GM23338 (cell line): Measurements from ENCODE around the gene ZDHHC8. TPM values are rescaled to one million over a fixed set of nuclear protein-coding genes. Genes with fewer than 3 reads are reported as not detected.

Experiments used
- ATAC-seq: fragments of 200-7000 bp; cut with Tn5 transposase; 3 replicates; pipeline ENCODE4 v1.9.1; 2020
- DNase-seq: peaks from one replicate; pipeline ENCODE4 v3.0.0-alpha.2; 2015; ENCODE audit warnings: low spot score
- H2AFZ ChIP-seq: fragments of 200-600 bp; sonication (generic); 2 replicates; pipeline ENCODE4 v1.8.0; 2016; ENCODE audit warnings: antibody characterized with exemption, mild to moderate bottlenecking, moderate library complexity
- H3F3A ChIP-seq: fragments of 200-600 bp; sonication (generic); replicated peaks from 2 replicates; pipeline ENCODE4 v1.8.0; 2017; ENCODE audit warnings: antibody characterized with exemption, mixed run types, low read depth
- H3K27ac ChIP-seq: fragments of 200-600 bp; sonication (generic); 2 replicates; pipeline ENCODE4 v1.6.1; 2016; ENCODE audit warnings: low read depth
- H3K27me3 ChIP-seq: fragments of 200-600 bp; sonication (generic); 2 replicates; pipeline ENCODE4 v1.8.0; 2016; ENCODE audit warnings: mild to moderate bottlenecking, mixed run types, moderate library complexity; ENCODE audit not compliant: insufficient read depth
- H3K36me3 ChIP-seq: fragments of 200-600 bp; sonication (generic); 2 replicates; pipeline ENCODE4 v1.8.0; 2016; ENCODE audit warnings: mild to moderate bottlenecking; ENCODE audit not compliant: insufficient read depth
- H3K4me1 ChIP-seq: fragments of 200-600 bp; sonication (generic); 2 replicates; pipeline ENCODE4 v1.8.0; 2016; ENCODE audit warnings: mild to moderate bottlenecking, moderate library complexity; ENCODE audit not compliant: insufficient read depth
- H3K4me2 ChIP-seq: fragments of 200-600 bp; sonication (generic); 2 replicates; pipeline ENCODE4 v1.7.1; 2017; ENCODE audit warnings: mixed run types
- H3K4me3 ChIP-seq: fragments of 200-600 bp; sonication (generic); 2 replicates; pipeline ENCODE4 v1.6.1; 2016; ENCODE audit warnings: mixed run types
- H3K79me2 ChIP-seq: fragments of 200-600 bp; sonication (generic); replicated peaks from 2 replicates; pipeline ENCODE4 v1.8.0; 2017; ENCODE audit warnings: mild to moderate bottlenecking; ENCODE audit not compliant: insufficient read depth
- H3K9me2 ChIP-seq: fragments of 200-600 bp; sonication (generic); 2 replicates; pipeline ENCODE4 v1.8.0; 2017; ENCODE audit not compliant: insufficient read depth
- H4K20me1 ChIP-seq: fragments of 200-600 bp; sonication (generic); replicated peaks from 2 replicates; pipeline ENCODE4 v1.8.0; 2017; ENCODE audit warnings: mild to moderate bottlenecking; ENCODE audit not compliant: insufficient read depth
- H3K27ac Mint-ChIP-seq: 2 replicates; pipeline ENCODE4 v1.8.0; 2020; ENCODE audit warnings: inconsistent platforms, mild to moderate bottlenecking, moderate library complexity, mixed read lengths
- H3K27me3 Mint-ChIP-seq: 3 replicates; pipeline ENCODE4 v1.8.0; 2022; ENCODE audit warnings: low read depth, mild to moderate bottlenecking, moderate library complexity, mixed read lengths, inconsistent platforms; ENCODE audit not compliant: insufficient read depth, poor library complexity
- H3K36me3 Mint-ChIP-seq: 3 replicates; pipeline ENCODE4 v1.8.0; 2021; ENCODE audit warnings: low read depth, mild to moderate bottlenecking, inconsistent platforms, moderate library complexity, mixed read lengths
- H3K4me1 Mint-ChIP-seq: 3 replicates; pipeline ENCODE4 v1.8.0; 2020; ENCODE audit warnings: mild to moderate bottlenecking, inconsistent platforms, mixed read lengths
- H3K4me3 Mint-ChIP-seq: 3 replicates; pipeline ENCODE4 v1.8.0; 2021; ENCODE audit warnings: moderate library complexity, mild to moderate bottlenecking, inconsistent platforms, mixed read lengths
- H3K9me3 Mint-ChIP-seq: 3 replicates; pipeline ENCODE4 v1.8.0; 2020; ENCODE audit warnings: moderate library complexity, mild to moderate bottlenecking, inconsistent platforms, mixed read lengths
- CREB1 ChIP-seq: fragments of 250-450 bp; sonication (Bioruptor Pico); IDR thresholded peaks from 2 replicates; pipeline ENCODE4 v1.5.0; 2020; ENCODE audit warnings: low read depth, mild to moderate bottlenecking, moderate library complexity
- CTCF ChIP-seq, 2 experiments: fragments of 200-600 bp in 1 of 2; sonication (generic) in 1 of 2; conservative IDR thresholded peaks; 2 replicates each; pipeline versions ENCODE4 v1.5.1 to v1.6.1; 2016 to 2017; ENCODE audit warnings: antibody characterized with exemption in 2 of 2, low read depth in 2 of 2, mild to moderate bottlenecking in 2 of 2, moderate library complexity in 1 of 2
- ETS1 ChIP-seq: IDR thresholded peaks from 2 replicates; pipeline ENCODE4 v1.6.1; 2016; ENCODE audit warnings: antibody characterized with exemption
- EZH2 ChIP-seq: fragments of 200-600 bp; sonication (generic); IDR thresholded peaks from one replicate; pipeline ENCODE4 v1.8.0; 2017; ENCODE audit warnings: antibody characterized with exemption, mild to moderate bottlenecking, low read depth; ENCODE audit not compliant: unreplicated experiment
- EZH2phosphoT487 ChIP-seq: fragments of 200-600 bp; sonication (generic); IDR thresholded peaks from one replicate; pipeline ENCODE4 v1.8.1; 2018; ENCODE audit warnings: antibody characterized with exemption; ENCODE audit not compliant: unreplicated experiment
- JUNB ChIP-seq: IDR thresholded peaks from one replicate; pipeline ENCODE4 v1.6.1; 2016; ENCODE audit warnings: antibody characterized with exemption; ENCODE audit not compliant: unreplicated experiment
- NANOG ChIP-seq: IDR thresholded peaks from 2 replicates; pipeline ENCODE4 v1.6.1; 2016; ENCODE audit warnings: antibody characterized with exemption, borderline replicate concordance
- POLR2AphosphoS5 ChIP-seq: IDR thresholded peaks from 2 replicates; pipeline ENCODE4 v1.6.1; 2016; ENCODE audit warnings: antibody characterized with exemption, low read depth
- REST ChIP-seq: IDR thresholded peaks from one replicate; pipeline ENCODE4 v1.6.1; 2018; ENCODE audit warnings: antibody characterized with exemption; ENCODE audit not compliant: unreplicated experiment
- STAT1 ChIP-seq: IDR thresholded peaks from one replicate; pipeline ENCODE4 v1.6.1; 2016; ENCODE audit warnings: antibody characterized with exemption; ENCODE audit not compliant: unreplicated experiment
- ZNF114 ChIP-seq: fragments of 250-450 bp; sonication (Bioruptor Pico); IDR thresholded peaks from 2 replicates; pipeline ENCODE4 v1.5.0; 2020; ENCODE audit warnings: mild to moderate bottlenecking, moderate library complexity
- ZNF331 ChIP-seq: fragments of 250-450 bp; sonication (Bioruptor Pico); IDR thresholded peaks from 2 replicates; pipeline ENCODE4 v1.5.0; 2020; ENCODE audit warnings: low read depth, mild to moderate bottlenecking, moderate library complexity
- ZNF462 ChIP-seq: fragments of 250-450 bp; sonication (Bioruptor Pico); IDR thresholded peaks from 2 replicates; pipeline ENCODE4 v1.5.0; 2020; ENCODE audit warnings: mild to moderate bottlenecking, moderate library complexity
- polyA plus RNA-seq: library from polyadenylated mRNA; unstranded; fragments of >200 nt; fragmentation: Nextera tagmentation; extraction: Ambion mirVana; gene quantifications from 2 replicates; pipeline ENCODE4 v1.2.1, GENCODE V29; 2016
- total RNA-seq: library from RNA; depleted of rRNA; stranded (reverse); fragments of >200 nt; shearing (Covaris generic); gene quantifications from 2 replicates; pipeline ENCODE4 v1.2.3, GENCODE V29; 2014

ZDHHC8 gene
- total and polyA plus RNA-seq, 2 experiments from 2014 or later = 13.7 to 47.6 TPM

- Mint-ChIP-seq H3K27me3 (no peaks in the 10 kb centered on the region), H3K9me3 (no peaks in the 10 kb centered on the region), H3K4me1 (no peaks in the 10 kb centered on the region), H3K36me3 (no peaks in the 10 kb centered on the region), H3K4me3 (no peak overlapping the region), H3K27ac (no peak overlapping the region)
- no peaks in the 10 kb centered on the region for H3K27me3 ChIP-seq
- H3K4me2 ChIP-seq = no peak overlapping the region
- ATAC-seq = no peak
- no peak for TF ChIP-seq EZH2
- no peak for TF ChIP-seq JUNB
- TF ChIP-seq NANOG = no peak
- TF ChIP-seq EZH2phosphoT487 = no peak
- no peak for TF ChIP-seq ZNF462 (CRISPR knock-in tag)
- TF ChIP-seq CREB1 = no peak
- TF ChIP-seq ETS1 = no peak
- TF ChIP-seq ZNF331 (CRISPR knock-in tag) = no peak
- TF ChIP-seq POLR2AphosphoS5 = no peak
- TF ChIP-seq STAT1 = no peak
- no peak for TF ChIP-seq ZNF114 (CRISPR knock-in tag)
- no peak for TF ChIP-seq REST
- TF ChIP-seq CTCF (conservative IDR thresholded peaks at IDR 0.05; ENCODE audit: low read depth in 2 of 2) = no peak
- H2AFZ ChIP-seq = no peak overlapping the region
- no peaks in the 10 kb centered on the region for H3F3A ChIP-seq
- no peak overlapping the region for H3K4me3 ChIP-seq
- H3K9me2 ChIP-seq = no peaks in the 10 kb centered on the region
- H3K36me3 ChIP-seq = no peaks in the 10 kb centered on the region
- no peaks in the 10 kb centered on the region for H3K4me1 ChIP-seq
- no peaks in the 10 kb centered on the region for H4K20me1 ChIP-seq
- no peak for DNase-seq
- no peaks in the 10 kb centered on the region for H3K79me2 ChIP-seq
- H3K27ac ChIP-seq = no peak overlapping the region
Observed at GRCh38 chr22:20145206-20145831, 13.7 kb downstream of the ZDHHC8 start.
